ENCODE results near the gene PDE4D.

The PDE4D gene

GRCh38 chr5:59209758-59210359, 683.7 kb downstream of the PDE4D start:
- no peak for DNase-seq (ENCODE audit: low read depth in 2 of 2)

- DNase-seq (ENCODE audit: low read depth in 2 of 2) = no peak
These were observed 685.1 kb downstream of the PDE4D start for GRCh38 chr5:59208474-59208873.

- DNase-seq (ENCODE audit: low read depth in 2 of 2) = no peak
These were observed 686.1 kb downstream of the PDE4D start for GRCh38 chr5:59207401-59207800.

- DNase-seq (ENCODE audit: low read depth in 2 of 2) = no peak
These were observed 687.4 kb downstream of the PDE4D start for GRCh38 chr5:59206132-59206581.

GRCh38 chr5:59204114-59204897, 689.2 kb downstream of the PDE4D start:
- DNase-seq (ENCODE audit: low read depth in 2 of 2) = no peak

GRCh38 chr5:59199868-59200267, 693.7 kb downstream of the PDE4D start:
- DNase-seq (ENCODE audit: low read depth in 2 of 2) = no peak

- DNase-seq (ENCODE audit: low read depth in 2 of 2) = no peak
These were observed 694.7 kb downstream of the PDE4D start for GRCh38 chr5:59198832-59199231.

GRCh38 chr5:59198365-59198764, 695.2 kb downstream of the PDE4D start:
- DNase-seq (ENCODE audit: low read depth in 2 of 2) = no peak

- DNase-seq (ENCODE audit: low read depth in 2 of 2) = no peak
These were observed 695.6 kb downstream of the PDE4D start for GRCh38 chr5:59197911-59198310.

GRCh38 chr5:59193616-59194319, 699.8 kb downstream of the PDE4D start:
- DNase-seq (ENCODE audit: low read depth in 2 of 2) = no peak

- no peak for DNase-seq (ENCODE audit: low read depth in 2 of 2)
These were observed 702.8 kb downstream of the PDE4D start for GRCh38 chr5:59190746-59191145.

GRCh38 chr5:59189472-59190244, 703.9 kb downstream of the PDE4D start:
- no peak for DNase-seq (ENCODE audit: low read depth in 2 of 2)

GRCh38 chr5:59188419-59189225, 704.9 kb downstream of the PDE4D start:
- peak; percentile 13 to 24 for DNase-seq (ENCODE audit: low read depth in 2 of 2)

GRCh38 chr5:59187857-59188256, 705.7 kb downstream of the PDE4D start:
- DNase-seq (ENCODE audit: low read depth in 2 of 2) = no peak

- no peak for DNase-seq (ENCODE audit: low read depth in 2 of 2)
These were observed 706.9 kb downstream of the PDE4D start for GRCh38 chr5:59186623-59187022.

- DNase-seq (ENCODE audit: low read depth in 2 of 2) = no peak
These were observed 707.7 kb downstream of the PDE4D start for GRCh38 chr5:59185757-59186385.

- DNase-seq (ENCODE audit: low read depth in 2 of 2) = no peak
These were observed 708.8 kb downstream of the PDE4D start for GRCh38 chr5:59184769-59185168.

GRCh38 chr5:59182760-59183159, 710.8 kb downstream of the PDE4D start:
- DNase-seq (ENCODE audit: low read depth in 2 of 2) = no peak

- no peak for DNase-seq (ENCODE audit: low read depth in 2 of 2)
These were observed 713.0 kb downstream of the PDE4D start for GRCh38 chr5:59180515-59180914.

GRCh38 chr5:59179704-59180103, 713.8 kb downstream of the PDE4D start:
- DNase-seq (ENCODE audit: low read depth in 2 of 2) = no peak

GRCh38 chr5:59178482-59178881, 715.0 kb downstream of the PDE4D start:
- no peak for DNase-seq (ENCODE audit: low read depth in 2 of 2)

Data from stimulated activated CD8-positive, alpha-beta memory T cell treated with anti-CD3 and anti-CD28 coated beads, Interleukin-2, amount 100 ng/mL, for 1 hour (primary cell).